ENCODE results near the gene C10orf71.

The C10orf71 gene

DNA sequence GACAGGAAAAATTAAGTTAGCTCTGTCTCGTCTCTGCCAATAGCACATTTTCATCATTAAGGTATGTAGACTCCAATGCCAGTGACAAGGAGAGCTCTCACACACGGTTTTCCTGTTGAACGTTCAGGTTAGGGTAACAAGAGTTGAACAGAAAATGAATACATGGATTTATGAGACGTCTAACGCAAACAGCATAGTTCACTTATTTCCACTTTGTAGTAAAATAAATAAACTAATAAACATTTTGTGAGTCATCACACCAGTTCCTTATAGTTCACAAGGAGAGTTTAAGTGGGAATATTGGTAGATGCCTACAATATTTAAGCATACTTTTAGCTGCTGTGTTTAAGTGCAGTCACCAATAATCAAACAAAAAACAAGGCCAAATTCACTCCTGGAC is 75.8 kb downstream of the C10orf71 start:
- Histone ChIP-seq H3K4me3 (replicated peaks; ENCODE audit: low read depth, low read length) (no peak overlapping the region), H3K36me3 (ENCODE audit: control insufficient read depth, insufficient read depth, low read length) (no peaks in the 10 kb centered on the region), H3K27me3 (replicated peaks; ENCODE audit: control insufficient read depth, insufficient read depth, low read length) (no peaks in the 10 kb centered on the region)
- DNase-seq (ENCODE audit: extremely low read depth, insufficient read length) = no peak
- TF ChIP-seq CTCF (IDR thresholded peaks at IDR 0.05; ENCODE audit: insufficient read depth, low read length, poor library complexity, severe bottlenecking) = no peak

DNA sequence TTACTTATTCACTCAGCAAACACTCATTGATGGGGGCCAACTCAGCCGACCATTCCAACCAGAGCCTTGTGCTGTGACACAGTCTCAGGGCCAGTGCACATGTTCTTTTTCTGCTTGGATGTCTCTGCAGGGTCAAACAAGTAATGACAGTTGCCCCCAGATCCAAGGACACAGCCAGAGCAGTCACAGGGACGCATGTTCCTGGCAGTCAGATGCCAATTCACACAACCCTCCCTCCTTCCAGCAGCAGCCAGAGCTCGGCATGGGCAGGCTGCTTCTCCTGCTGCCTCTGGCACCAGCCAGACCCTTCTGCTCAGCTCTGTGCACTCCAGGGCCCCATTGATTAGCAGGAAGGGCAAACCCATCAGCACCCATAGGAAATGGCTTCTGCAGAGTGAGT is 76.6 kb downstream of the C10orf71 start:
- TF ChIP-seq CTCF (IDR thresholded peaks at IDR 0.05; ENCODE audit: insufficient read depth, low read length, poor library complexity, severe bottlenecking) = no peak
- Histone ChIP-seq H3K4me3 (replicated peaks; ENCODE audit: low read depth, low read length) (no peak overlapping the region), H3K27me3 (replicated peaks; ENCODE audit: control insufficient read depth, insufficient read depth, low read length) (no peaks in the 10 kb centered on the region), H3K36me3 (ENCODE audit: control insufficient read depth, insufficient read depth, low read length) (no peaks in the 10 kb centered on the region)
- DNase-seq (ENCODE audit: extremely low read depth, insufficient read length) = no peak

Data from GM06990 (cell line).